AG04449 (cell line): Measurements from ENCODE around the gene FBXL13.
"Not testable (repeated sequence)": the region's sequence is repeated elsewhere in the genome, so short reads cannot be mapped to it uniquely, and the experiment has no call there.

Experiments
- CTCF ChIA-PET: fragments of 350-600 bp; formaldehyde crosslinking; extraction: SDS; loops from one replicate; lab custom pipeline; 2021; ENCODE audit warnings: antibody characterized with exemption; lab: Yijun Ruan, JAX
- POLR2A ChIA-PET: fragments of 400-600, 350-600 bp; formaldehyde crosslinking; extraction: SDS; loops from one replicate; lab custom pipeline; 2020; ENCODE audit warnings: antibody characterized with exemption, inconsistent platforms; lab: Yijun Ruan, JAX
- DNase-seq: peaks from one replicate; pipeline ENCODE4 v3.0.0-alpha.2; 2010; ENCODE audit warnings: low read depth, low spot score
- H3K4me3 ChIP-seq: 2 replicates; pipeline ENCODE4 v1.5.1; 2011; ENCODE audit warnings: low read depth, mild to moderate bottlenecking, control low read depth, low read length
- CTCF ChIP-seq: IDR thresholded peaks from one replicate; pipeline ENCODE4 v1.5.1; 2011; ENCODE audit warnings: mild to moderate bottlenecking, moderate library complexity, low read length, control low read depth, inconsistent platforms; ENCODE audit not compliant: insufficient read depth; ENCODE audit errors: missing control alignments

The FBXL13 gene

DNA sequence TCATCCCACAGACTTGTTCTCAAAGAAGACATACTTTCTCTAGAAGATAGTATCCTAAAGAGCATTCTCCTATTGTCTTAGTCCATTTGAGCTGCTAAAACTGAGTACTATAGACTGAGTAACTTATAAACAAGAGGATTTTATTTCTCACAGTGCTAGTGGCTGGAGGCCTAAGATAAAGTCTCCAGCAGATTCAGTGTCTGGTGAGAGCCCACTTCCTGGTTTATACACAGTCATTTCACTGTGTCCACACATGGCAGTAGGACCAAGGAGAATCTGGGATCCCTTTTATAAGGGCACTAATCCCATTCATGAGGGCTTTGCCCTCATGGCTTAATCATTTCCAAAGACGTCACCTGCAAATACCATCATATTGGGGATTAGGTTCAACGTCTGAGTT is 93.1 kb downstream of the FBXL13 start:
- H3K4me3 ChIP-seq: no peak overlapping the region
- TF ChIP-seq CTCF: no peak
- DNase-seq: no peak
- ChIA-PET POLR2A (no interaction called here), CTCF (interaction anchor here (1.0 kb wide), 1 partner anchor 81 kb away, joined by 3 read pairs; no protein-coding TSS in a partner anchor)

- no peak overlapping the region for H3K4me3 ChIP-seq
- DNase-seq: no peak
- CTCF ChIA-PET: no interaction called here
- POLR2A ChIA-PET: no interaction called here
- no peak for TF ChIP-seq CTCF
Measured at GRCh38 chr7:102979670-102980069, 94.9 kb downstream of the FBXL13 start.

GRCh38 chr7:102978284-102978683 is 96.3 kb downstream of the FBXL13 start:
- H3K4me3 ChIP-seq: no peak overlapping the region
- ChIA-PET POLR2A (no interaction called here), CTCF (no interaction called here)
- no peak for TF ChIP-seq CTCF
- peak; percentile 16 for DNase-seq

- CTCF ChIA-PET, POLR2A ChIA-PET, DNase-seq, H3K4me3 ChIP-seq: not testable (repeated sequence)
Measured at GRCh38 chr7:102977586-102977985, 97.0 kb downstream of the FBXL13 start.

- TF ChIP-seq CTCF: no peak
- DNase-seq: no peak
- ChIA-PET POLR2A (no interaction called here), CTCF (no interaction called here)
- H3K4me3 ChIP-seq: no peak overlapping the region
Measured at GRCh38 chr7:102976493-102976892, 98.1 kb downstream of the FBXL13 start.

- POLR2A ChIA-PET: no interaction called here
- H3K4me3 ChIP-seq: no peak overlapping the region
- no peak for DNase-seq
- no peak for TF ChIP-seq CTCF
- CTCF ChIA-PET: no interaction called here
Measured at GRCh38 chr7:102975854-102976253, 98.7 kb downstream of the FBXL13 start.

- H3K4me3 ChIP-seq: no peak overlapping the region
- no peak for TF ChIP-seq CTCF
- no peak for DNase-seq
- ChIA-PET CTCF (no interaction called here), POLR2A (no interaction called here)
Measured at GRCh38 chr7:102974366-102975236, 100.0 kb downstream of the FBXL13 start.
